HG03108 (cell line): Measurements from ENCODE around the gene HNRNPL.

ENCODE experiments used
- ATAC-seq: cut with Tn5 transposase; IDR thresholded peaks from one replicate; pipeline ENCODE4 v1.9.1; 2021; ENCODE audit warnings: moderate library complexity; ENCODE audit not compliant: unreplicated experiment

Gene HNRNPL

DNA sequence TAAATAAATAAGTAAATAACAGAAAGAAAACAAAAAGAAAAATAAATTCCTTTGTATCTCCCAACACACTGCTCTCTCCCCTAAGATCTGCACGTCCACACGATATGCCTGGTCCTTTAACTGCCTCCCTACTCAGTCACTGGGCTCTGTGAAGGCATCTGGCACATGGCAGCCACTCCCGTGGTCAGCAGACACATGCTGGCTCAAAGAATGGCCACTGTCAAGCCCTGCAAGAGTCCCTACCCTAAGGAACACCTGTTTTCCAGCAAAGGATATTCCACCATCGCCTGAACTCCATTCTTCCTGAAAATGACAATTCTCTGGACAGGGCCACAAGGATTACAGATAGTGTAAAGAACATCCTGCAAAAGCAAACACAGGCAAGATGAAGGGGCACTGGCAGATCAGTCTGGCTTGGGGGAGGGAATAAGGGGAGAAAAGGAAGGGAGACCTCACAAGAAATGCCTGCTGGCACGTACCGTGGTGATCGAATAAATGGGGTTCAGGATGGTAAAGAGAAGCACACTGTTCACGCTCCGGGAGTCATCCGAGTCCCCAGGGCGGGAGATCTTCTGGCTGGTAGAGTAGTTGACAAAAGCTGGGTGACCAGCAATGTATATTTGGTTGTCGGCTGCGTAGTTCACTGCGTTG is 4.3 kb downstream of the HNRNPL start:
- no peak for ATAC-seq

- ATAC-seq = no peak
These were observed 5.6 kb downstream of the HNRNPL start for GRCh38 chr19:38844093-38844686.

DNA sequence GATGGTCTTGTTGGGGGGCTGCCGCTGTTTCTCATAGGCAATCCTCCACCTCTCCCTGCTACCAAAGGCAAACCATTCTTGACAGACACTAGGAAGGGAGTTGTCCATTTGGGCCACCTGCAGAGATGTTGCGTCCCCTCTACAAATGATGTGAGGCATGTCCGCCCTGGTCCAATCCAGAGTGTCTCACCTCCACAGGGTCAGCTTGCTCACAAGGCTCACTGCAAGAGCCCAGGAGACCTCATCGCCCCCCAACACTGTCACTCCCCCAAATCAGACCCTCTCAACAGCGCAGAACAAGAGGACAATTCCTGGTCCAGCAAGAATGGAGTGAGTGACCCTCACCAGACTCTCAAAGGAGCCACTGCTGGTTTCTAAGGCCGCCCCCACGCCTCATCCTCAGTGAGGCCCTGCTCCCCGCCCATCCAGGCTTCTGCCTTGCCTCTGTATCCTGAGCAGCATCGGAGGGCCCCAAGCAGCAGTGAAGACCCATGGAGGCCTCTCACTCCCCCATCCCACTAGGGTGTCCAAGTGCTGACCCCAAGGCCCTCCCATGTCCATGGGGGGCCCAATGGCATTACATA is 6.5 kb downstream of the HNRNPL start:
- ATAC-seq = no peak

- ATAC-seq = no peak
These were observed 7.2 kb downstream of the HNRNPL start for GRCh38 chr19:38842439-38843174.

DNA sequence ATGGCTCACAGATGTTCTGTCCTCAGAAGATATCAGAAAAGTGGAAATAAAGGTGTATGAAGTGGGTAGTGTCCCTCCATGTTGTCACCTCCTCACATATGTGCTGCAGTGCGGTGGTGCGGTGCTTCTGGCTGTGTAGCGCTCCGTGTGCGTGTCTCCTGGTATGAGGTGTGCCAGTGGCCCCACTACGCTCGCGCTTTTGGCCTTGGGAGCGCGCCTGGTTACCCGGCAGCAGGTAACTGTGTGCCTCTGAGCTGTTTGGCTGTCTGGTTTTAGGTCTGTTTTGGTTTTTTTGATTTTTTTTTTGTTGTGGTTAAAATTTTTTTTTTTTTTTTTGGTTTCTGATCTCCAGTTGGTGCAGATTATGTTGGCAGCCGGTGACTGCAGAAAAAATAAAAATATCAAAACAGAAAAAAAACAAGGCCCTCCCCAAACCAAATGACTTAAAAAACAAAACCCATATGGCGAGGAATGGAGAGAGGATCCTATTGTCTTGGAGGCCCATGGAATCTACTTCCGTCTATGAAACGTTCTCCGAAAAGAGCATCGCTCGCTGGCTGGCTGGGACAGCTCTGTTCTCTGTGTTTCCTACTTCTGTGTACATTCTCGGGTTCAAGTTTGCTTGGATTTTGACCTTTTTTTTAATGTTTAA is 7.9 kb downstream of the HNRNPL start:
- no peak for ATAC-seq

DNA sequence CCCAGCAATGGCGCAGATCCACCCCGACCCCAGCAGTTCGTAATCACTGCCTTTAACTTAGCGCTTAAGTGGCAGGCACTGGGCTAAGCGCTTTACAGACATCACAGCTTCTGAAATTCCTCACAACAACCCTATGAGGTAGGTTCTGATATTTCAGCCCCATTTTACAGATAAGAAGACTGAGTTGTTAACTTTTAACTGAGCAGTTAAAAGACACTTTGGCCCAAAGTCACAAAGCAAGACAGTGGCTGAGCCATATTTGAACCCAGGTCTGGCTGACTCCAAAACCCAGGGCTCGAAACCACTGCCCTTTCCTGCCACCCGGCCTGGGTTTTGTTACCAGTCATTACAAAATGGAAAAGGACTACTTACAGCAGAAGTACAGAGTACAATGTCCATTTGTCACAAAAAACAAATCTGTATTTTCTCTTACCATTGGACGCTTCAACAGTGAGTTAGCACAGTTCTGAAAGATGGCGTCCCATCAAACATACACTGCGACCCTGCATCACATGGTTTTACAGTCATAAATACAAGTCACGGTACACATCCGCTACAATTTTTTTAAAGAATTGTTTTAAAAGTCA is 8.5 kb downstream of the HNRNPL start:
- ATAC-seq = no peak

- no peak for ATAC-seq
These were observed 9.2 kb downstream of the HNRNPL start for GRCh38 chr19:38840583-38840968.

GRCh38 chr19:38839816-38840582 is 9.8 kb downstream of the HNRNPL start:
- ATAC-seq = no peak

- ATAC-seq = no peak
These were observed 10.6 kb downstream of the HNRNPL start for GRCh38 chr19:38838986-38839761.

- ATAC-seq = no peak
These were observed 11.4 kb downstream of the HNRNPL start for GRCh38 chr19:38838208-38838985.

GRCh38 chr19:38837656-38838121 is 12.1 kb downstream of the HNRNPL start:
- no peak for ATAC-seq

GRCh38 chr19:38836983-38837626 is 12.7 kb downstream of the HNRNPL start:
- ATAC-seq = no peak

- ATAC-seq = no peak
These were observed 13.4 kb downstream of the HNRNPL start for GRCh38 chr19:38836159-38836982.

DNA sequence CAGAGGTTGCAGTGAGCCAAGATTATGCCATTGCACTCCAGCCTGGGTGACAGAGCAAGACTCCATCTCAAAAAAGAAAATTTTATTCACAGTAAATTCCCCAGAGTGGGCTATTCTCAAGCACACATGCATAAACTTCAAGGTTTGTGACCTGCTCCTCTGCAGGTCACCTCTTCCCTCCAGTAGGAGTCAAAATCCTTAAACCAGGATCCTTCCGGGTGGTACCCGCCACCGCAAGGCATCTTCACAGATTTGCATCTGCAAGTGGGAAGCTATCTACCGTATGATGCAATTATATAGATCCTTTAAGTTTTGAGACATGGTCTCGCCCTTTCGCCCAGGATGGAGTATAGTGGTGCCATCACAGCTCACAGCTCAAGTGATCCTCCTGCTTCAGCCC is 15.2 kb downstream of the HNRNPL start:
- ATAC-seq = no peak

- no peak for ATAC-seq
These were observed 15.7 kb downstream of the HNRNPL start for GRCh38 chr19:38834104-38834490.

DNA sequence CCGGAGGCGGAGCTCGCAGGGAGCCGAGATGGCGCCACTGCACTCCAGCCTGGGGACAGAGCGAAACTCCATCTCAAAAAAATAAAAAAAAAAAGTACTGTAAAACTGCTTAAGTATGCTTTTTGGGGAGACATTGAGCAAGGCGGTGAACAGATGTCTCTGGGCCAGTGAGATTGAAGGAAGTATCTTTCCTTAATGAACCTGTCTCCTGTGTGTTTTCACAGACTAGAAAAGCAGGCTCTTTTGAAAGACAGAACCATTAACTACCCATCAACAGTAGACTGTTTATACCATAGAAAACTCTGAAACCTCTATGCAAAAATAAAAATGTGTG is 16.7 kb downstream of the HNRNPL start:
- ATAC-seq = no peak

DNA sequence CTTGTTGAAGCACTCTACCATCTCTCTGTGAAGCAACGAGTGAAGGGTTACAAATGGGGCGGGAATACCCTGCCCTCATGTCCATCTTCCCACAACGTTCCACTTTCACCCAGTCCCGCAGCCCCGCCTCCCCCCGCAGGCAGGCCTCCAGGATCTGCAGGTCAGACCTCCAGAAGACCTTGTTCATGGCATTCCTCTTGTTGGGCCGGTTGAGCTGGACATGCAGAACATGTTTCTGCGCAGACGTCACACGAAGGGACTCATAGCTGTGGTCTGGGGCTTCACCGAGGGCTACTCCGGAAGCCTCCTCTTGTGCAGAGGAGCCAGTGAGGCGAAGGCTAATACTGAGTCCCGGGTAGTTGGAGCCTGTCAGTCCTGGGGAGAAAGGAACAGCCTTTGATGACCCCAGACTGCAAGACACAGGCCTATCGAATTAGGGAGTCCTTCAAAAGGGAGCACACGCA is 18.6 kb downstream of the HNRNPL start:
- ATAC-seq = peak; percentile 38
